MCF 10A (cell line): ENCODE results near the gene MT1X. TPM values are rescaled to one million over a fixed set of nuclear protein-coding genes. Genes with fewer than 3 reads are reported as not detected.

ENCODE experiments used
- BruUV-seq: library from RNA; stranded (reverse); fragments of 400-500 nt; replicated peaks from 2 replicates; lab custom pipeline; 2021; lab: Mats Ljungman, UMichigan
- CTCF ChIA-PET: fragments of 300-600 bp; sonication (Branson Sonifier 250); formaldehyde crosslinking; extraction: SDS; loops from one replicate; lab custom pipeline; 2021; ENCODE audit warnings: antibody characterized with exemption, inconsistent platforms; lab: Yijun Ruan, JAX
- POLR2A ChIA-PET: fragments of 300-600, 350-650 bp; sonication (Branson Sonifier 250); formaldehyde crosslinking; extraction: SDS; loops from one replicate; lab custom pipeline; 2020; ENCODE audit warnings: antibody characterized with exemption, inconsistent platforms; lab: Yijun Ruan, JAX
- DNase-seq: peaks from one replicate; pipeline ENCODE4 v3.0.0-alpha.2; 2018; ENCODE audit not compliant: unreplicated experiment
- H3K27ac Mint-ChIP-seq: one replicate; pipeline ENCODE4 v1.8.0; 2022; ENCODE audit warnings: mild to moderate bottlenecking, low read depth, mixed read lengths; ENCODE audit not compliant: unreplicated experiment
- H3K27me3 Mint-ChIP-seq: one replicate; pipeline ENCODE4 v1.8.0; 2022; ENCODE audit warnings: mixed read lengths; ENCODE audit not compliant: insufficient read depth, unreplicated experiment
- H3K36me3 Mint-ChIP-seq: one replicate; pipeline ENCODE4 v1.8.0; 2022; ENCODE audit warnings: mild to moderate bottlenecking, moderate library complexity, mixed read lengths; ENCODE audit not compliant: insufficient read depth, unreplicated experiment
- H3K4me1 Mint-ChIP-seq: one replicate; pipeline ENCODE4 v1.8.0; 2022; ENCODE audit warnings: mixed read lengths; ENCODE audit not compliant: insufficient read depth, unreplicated experiment
- H3K4me3 Mint-ChIP-seq: one replicate; pipeline ENCODE4 v1.8.0; 2022; ENCODE audit warnings: mild to moderate bottlenecking, moderate library complexity, mixed read lengths; ENCODE audit not compliant: unreplicated experiment
- H3K9me3 Mint-ChIP-seq: one replicate; pipeline ENCODE4 v1.8.0; 2022; ENCODE audit warnings: mixed read lengths; ENCODE audit not compliant: unreplicated experiment
- CTCF ChIP-seq: fragments of 200-600 bp; IDR thresholded peaks from one replicate; pipeline ENCODE4 v1.8.0; 2022; ENCODE audit warnings: antibody characterized with exemption, mild to moderate bottlenecking; ENCODE audit not compliant: unreplicated experiment
- intact Hi-C: fragments of 100-400 bp; cut with micrococcal nuclease; formaldehyde crosslinking; loops from 2 replicates; pipeline ENCODE4 v1.14.1; 2022
- total RNA-seq: library from RNA; stranded (reverse); gene quantifications from 2 replicates; pipeline ENCODE4 v1.2.3, GENCODE V29; 2022

Gene MT1X
- total RNA-seq, 1 experiment from 2014 or later, result 108 TPM

- no peaks in the 10 kb centered on the region for H3K27me3 Mint-ChIP-seq
- peak overlapping the region; percentile 70 for H3K4me3 Mint-ChIP-seq
- peaks cover 21% of the 10 kb centered on the region for H3K36me3 Mint-ChIP-seq
- intact Hi-C loops, result no loop called here
- no peak overlapping the region for H3K27ac Mint-ChIP-seq
- no peak for TF ChIP-seq CTCF
- ChIA-PET POLR2A (interaction anchor here (0.5 to 14.3 kb wide), 40 partner anchors 10 to 1127 kb away, joined by 3 to 793 read pairs (median 5); partner anchors contain the start of genes BBS2, MT1B, MT1E and MT1F), CTCF (interaction anchor here (0.6 to 2.1 kb wide), 7 partner anchors 15 to 106 kb away, joined by 3 to 12 read pairs (median 4); no protein-coding TSS in a partner anchor)
- peaks cover 26% of the 10 kb centered on the region for H3K4me1 Mint-ChIP-seq
- no peaks in the 10 kb centered on the region for H3K9me3 Mint-ChIP-seq
- no peak for DNase-seq
- TSS peak; percentile 89 for BruUV-seq
These were observed 580 bp downstream of the MT1X start for GRCh38 chr16:56682703-56683397.

GRCh38 chr16:56683424-56684172, 1.3 kb downstream of the MT1X start:
- Mint-ChIP-seq H3K27me3 (no peaks in the 10 kb centered on the region), H3K9me3 (no peaks in the 10 kb centered on the region), H3K4me1 (peaks cover 26% of the 10 kb centered on the region), H3K36me3 (peaks cover 21% of the 10 kb centered on the region), H3K4me3 (peak overlapping the region; percentile 70), H3K27ac (peak overlapping the region; percentile 0)
- TF ChIP-seq CTCF, result no peak
- CTCF ChIA-PET, result interaction anchor here (0.8 to 2.1 kb wide), 5 partner anchors 17 to 107 kb away, joined by 4 to 12 read pairs (median 7); no protein-coding TSS in a partner anchor
- no TSS peak for BruUV-seq
- DNase-seq, result no peak
- intact Hi-C loops, result no loop called here
- POLR2A ChIA-PET, result interaction anchor here (0.5 to 14.3 kb wide), 34 partner anchors 9 to 529 kb away, joined by 3 to 793 read pairs (median 6); partner anchors contain the start of genes BBS2, MT1B, MT1E and MT1F

GRCh38 chr16:56684256-56684925, 2.1 kb downstream of the MT1X start:
- Mint-ChIP-seq H3K27ac (peak overlapping the region; percentile 0), H3K9me3 (no peaks in the 10 kb centered on the region), H3K27me3 (no peaks in the 10 kb centered on the region), H3K36me3 (peaks cover 21% of the 10 kb centered on the region), H3K4me1 (peaks cover 30% of the 10 kb centered on the region), H3K4me3 (peak overlapping the region; percentile 70)
- BruUV-seq, result no TSS peak
- DNase-seq, result peak; percentile 24
- ChIA-PET CTCF (interaction anchor here (1.0 to 2.1 kb wide), 5 partner anchors 17 to 84 kb away, joined by 6 to 12 read pairs (median 7); no protein-coding TSS in a partner anchor), POLR2A (interaction anchor here (0.6 to 14.3 kb wide), 17 partner anchors 11 to 170 kb away, joined by 3 to 793 read pairs (median 4); partner anchors contain the start of genes MT1E, MT1F and MT2A)
- no peak for TF ChIP-seq CTCF
- intact Hi-C loops, result no loop called here
